Sigmoid colon (tissue), 4 donors: Measurements from ENCODE around the gene NUB1.

Source experiments
- CTCF ChIP-seq, 4 experiments: fragments of 450-650 bp in 3 of 4; fragments of 200-600 bp in 1 of 4; IDR thresholded peaks; one replicate each; pipeline ENCODE4 v1.5.1; 2016 to 2019; ENCODE audit warnings: antibody characterized with exemption in 4 of 4, mild to moderate bottlenecking in 3 of 4, moderate library complexity in 2 of 4
- EP300 ChIP-seq, 4 donors: sonication (generic); formaldehyde crosslinking; IDR thresholded peaks; one replicate each; pipeline ENCODE4 v1.6.1; 2017; ENCODE audit warnings: antibody characterized with exemption in 4 of 4
- POLR2A ChIP-seq, 2 donors: fragments of 450-650 bp; IDR thresholded peaks; one replicate each; pipeline ENCODE4 v1.6.1; 2016; ENCODE audit warnings: antibody characterized with exemption in 2 of 2, mild to moderate bottlenecking in 2 of 2, moderate library complexity in 2 of 2
- POLR2AphosphoS5 ChIP-seq, 4 donors: sonication (generic); formaldehyde crosslinking; IDR thresholded peaks; one replicate each; pipeline ENCODE4 v1.6.1; 2017; ENCODE audit warnings: antibody characterized with exemption in 4 of 4

- TF ChIP-seq CTCF (IDR thresholded peaks at IDR 0.05) (no peak), POLR2A (IDR thresholded peaks at IDR 0.05) (no peak), EP300 (IDR thresholded peaks at IDR 0.05) (no peak), POLR2AphosphoS5 (IDR thresholded peaks at IDR 0.05) (no peak)
Observed at GRCh38 chr7:151345576-151346469, 4.2 kb downstream of the NUB1 start.
